Activated T-cell treated with anti-CD3 and anti-CD28 coated beads, Interleukin-2, amount 50 U/mL, for 24 hours (primary cell): ENCODE results near the gene SRP14.
"Not testable (repeated sequence)": the region's sequence is repeated elsewhere in the genome, so short reads cannot be mapped to it uniquely, and the experiment has no call there.

Source experiments
- DNase-seq: peaks from one replicate; pipeline ENCODE4 v3.0.0-alpha.2; 2020
- H3K27ac Mint-ChIP-seq: 2 replicates; pipeline ENCODE4 v1.8.0; 2020; ENCODE audit warnings: mild to moderate bottlenecking, mixed read lengths
- H3K27me3 Mint-ChIP-seq: 2 replicates; pipeline ENCODE4 v1.8.0; 2020; ENCODE audit warnings: mixed read lengths
- H3K36me3 Mint-ChIP-seq: 2 replicates; pipeline ENCODE4 v1.8.0; 2020; ENCODE audit warnings: low read depth, mixed read lengths
- H3K4me1 Mint-ChIP-seq: 2 replicates; pipeline ENCODE4 v1.8.0; 2020; ENCODE audit warnings: low read depth, mixed read lengths
- H3K4me3 Mint-ChIP-seq: 2 replicates; pipeline ENCODE4 v1.8.0; 2020; ENCODE audit warnings: mild to moderate bottlenecking, moderate library complexity, mixed read lengths
- H3K9me3 Mint-ChIP-seq: 2 replicates; pipeline ENCODE4 v1.8.0; 2020; ENCODE audit warnings: mixed read lengths

Gene SRP14, protein sequence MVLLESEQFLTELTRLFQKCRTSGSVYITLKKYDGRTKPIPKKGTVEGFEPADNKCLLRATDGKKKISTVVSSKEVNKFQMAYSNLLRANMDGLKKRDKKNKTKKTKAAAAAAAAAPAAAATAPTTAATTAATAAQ

DNA sequence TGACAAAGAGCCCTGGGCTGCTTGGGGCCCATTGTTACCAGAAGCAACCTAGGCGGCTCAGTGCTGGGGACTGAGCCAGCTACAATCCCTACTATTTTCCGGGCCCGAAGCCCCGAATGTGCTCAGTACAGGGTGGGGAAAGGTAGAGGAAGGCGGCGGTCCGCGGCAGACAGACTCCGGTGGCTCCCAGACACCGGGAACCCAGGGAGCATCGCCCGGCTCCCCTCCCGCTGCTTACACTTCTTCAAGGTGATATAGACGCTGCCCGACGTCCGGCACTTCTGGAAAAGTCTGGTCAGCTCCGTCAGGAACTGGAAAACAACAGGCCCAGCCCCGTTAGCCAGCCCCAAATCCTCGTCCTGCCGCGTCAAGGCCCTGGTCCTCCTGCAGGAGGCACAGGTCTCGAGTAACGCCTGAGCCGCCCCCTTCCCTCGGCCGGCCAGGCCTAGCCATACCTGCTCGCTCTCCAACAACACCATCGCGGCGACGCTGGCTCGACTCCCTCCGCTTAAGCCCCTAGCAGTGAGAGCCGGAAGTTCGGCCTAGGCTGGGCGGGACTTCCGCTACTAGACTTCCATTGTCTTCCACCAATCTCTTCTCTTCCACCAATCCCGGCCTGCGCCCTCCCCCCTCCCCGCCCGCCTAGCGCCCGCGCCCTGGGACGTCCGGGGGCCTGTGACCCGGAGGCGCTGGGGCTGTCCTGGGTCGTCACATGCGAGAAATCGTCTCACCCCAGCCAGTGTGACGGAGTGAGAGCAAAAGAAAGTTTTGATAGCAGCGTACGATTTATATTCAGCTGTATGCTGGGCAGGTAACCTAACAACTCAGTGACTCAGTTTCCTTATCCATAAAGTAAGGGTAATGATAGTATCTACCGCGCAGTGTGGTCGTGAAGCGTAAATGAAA is at the start of gene SRP14:
SRP14 (minus strand) TSS at position 544 of the 906 bp plus-strand sequence; CDS start at position 479, 65 bp downstream.
- DNase-seq, result peak; percentile 95
- Mint-ChIP-seq H3K4me1 (peaks cover 52% of the 10 kb centered on the region), H3K9me3 (no peaks in the 10 kb centered on the region), H3K4me3 (peak within 1 kb of the TSS; percentile 98), H3K36me3 (peaks cover 61% of the 10 kb centered on the region), H3K27ac (peak within 1 kb of the TSS; percentile 98), H3K27me3 (no peaks in the 10 kb centered on the region)

DNA sequence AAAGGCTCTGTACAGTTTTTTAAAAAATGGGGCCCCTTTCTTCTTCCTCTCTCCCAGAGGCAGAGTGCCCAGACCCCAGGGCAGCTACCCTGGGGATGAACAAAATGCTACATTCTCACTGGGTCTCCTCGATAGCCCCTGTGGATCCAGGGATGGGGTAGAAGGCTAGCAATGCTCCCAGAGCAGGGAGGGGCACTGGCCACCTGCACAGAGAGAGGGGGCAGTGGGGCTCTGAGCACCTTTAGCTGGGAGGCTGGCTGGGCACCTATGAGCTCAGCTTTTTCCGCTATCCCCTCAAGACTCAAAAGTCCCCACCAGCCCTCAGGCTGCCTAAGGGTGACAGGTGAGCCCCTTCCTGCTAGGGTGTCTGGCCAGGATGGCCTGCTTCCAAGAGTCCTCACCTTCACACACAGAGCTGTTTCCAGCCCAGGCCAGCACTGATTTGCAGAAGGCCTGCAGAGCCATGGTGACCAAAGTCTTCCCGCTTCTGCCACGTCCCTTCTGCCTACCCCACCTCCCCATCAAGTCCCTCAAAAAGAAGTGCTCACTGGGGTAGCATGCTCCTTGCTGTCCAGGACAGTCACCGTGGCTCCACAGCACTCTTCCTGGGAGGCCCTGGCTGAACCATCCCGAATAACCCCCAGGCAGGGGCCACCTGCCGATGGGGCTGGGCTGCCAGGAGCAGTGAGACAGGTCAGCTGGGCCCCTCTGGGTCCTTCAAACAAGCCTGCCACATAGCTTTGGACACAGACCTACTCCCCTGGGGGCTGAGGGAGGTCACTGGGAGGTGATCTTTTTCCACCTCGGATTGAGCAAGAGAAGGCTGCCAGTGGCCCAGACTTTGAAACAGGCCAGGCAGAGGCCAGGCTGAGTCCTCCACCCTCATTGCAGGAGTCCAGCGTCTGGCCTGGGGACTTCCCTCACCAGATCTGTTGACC is 49.3 kb upstream of the SRP14 start:
- peaks cover 8% of the 10 kb centered on the region for H3K4me1 Mint-ChIP-seq
- no peak overlapping the region for H3K4me3 Mint-ChIP-seq
- H3K27me3 Mint-ChIP-seq, result peaks cover 22% of the 10 kb centered on the region
- no peak for DNase-seq
- H3K9me3 Mint-ChIP-seq, result no peaks in the 10 kb centered on the region
- no peaks in the 10 kb centered on the region for H3K36me3 Mint-ChIP-seq
- H3K27ac Mint-ChIP-seq, result no peak overlapping the region

DNA sequence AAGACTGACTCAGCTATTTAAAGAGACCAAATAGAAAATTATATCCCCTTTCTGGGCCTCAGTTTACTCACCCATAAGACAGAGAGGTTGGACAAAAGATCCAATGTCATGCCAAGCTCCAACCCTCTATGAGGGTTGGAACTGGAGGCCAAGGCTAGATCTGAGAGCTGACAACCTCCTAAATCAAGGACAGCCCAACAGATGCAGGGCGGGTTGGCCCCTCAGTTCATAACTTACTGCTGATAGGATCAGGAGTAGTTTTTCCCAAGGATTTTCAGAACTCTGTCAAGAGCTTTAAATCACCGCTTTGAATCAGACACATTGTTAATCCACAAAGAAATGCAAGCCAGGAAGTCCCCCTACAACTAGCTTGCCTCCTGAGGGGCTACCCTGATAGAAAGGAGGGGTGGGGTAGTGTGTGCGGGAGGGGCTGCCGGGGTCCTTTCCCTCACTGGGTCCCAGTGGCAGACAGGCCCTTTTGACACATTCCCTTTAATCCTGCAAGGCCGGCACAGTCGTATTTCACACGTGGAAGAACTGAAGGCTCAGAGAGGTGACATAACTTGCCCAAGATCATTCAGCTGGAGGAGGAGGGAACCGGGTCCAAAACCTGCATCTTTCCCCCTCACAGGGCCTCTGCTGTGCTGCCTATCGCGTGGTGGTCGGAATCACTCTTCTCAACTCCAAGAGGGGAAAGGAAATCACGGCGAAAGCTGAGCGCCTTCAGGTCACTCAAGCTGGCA is 48.3 kb upstream of the SRP14 start:
- Mint-ChIP-seq H3K4me3 (no peak overlapping the region), H3K27ac (no peak overlapping the region), H3K27me3 (peaks cover 29% of the 10 kb centered on the region), H3K9me3 (no peaks in the 10 kb centered on the region), H3K4me1 (peaks cover 14% of the 10 kb centered on the region), H3K36me3 (no peaks in the 10 kb centered on the region)
- no peak for DNase-seq

DNA sequence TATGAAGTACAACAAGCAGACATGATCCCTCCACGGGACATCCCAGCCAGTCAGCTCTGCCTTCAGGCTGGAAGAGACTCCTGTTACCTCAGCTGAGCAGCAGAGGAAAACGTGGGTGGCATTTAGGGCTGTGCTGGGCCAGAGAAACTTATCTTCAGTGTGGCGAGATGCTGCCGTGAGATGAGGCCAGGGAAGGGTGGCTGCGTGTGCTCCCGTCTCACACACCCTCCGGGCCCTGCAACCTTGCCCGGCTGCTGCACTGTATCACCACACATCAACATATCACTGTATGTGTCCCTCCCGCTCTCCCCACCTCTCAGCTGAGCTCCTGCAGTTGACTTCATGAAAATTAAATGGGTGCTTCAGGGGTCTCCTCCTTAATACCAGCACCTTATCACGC is 46.3 kb upstream of the SRP14 start:
- H3K4me3 Mint-ChIP-seq, result no peak overlapping the region
- no peaks in the 10 kb centered on the region for H3K36me3 Mint-ChIP-seq
- no peak overlapping the region for H3K27ac Mint-ChIP-seq
- peaks cover 42% of the 10 kb centered on the region for H3K27me3 Mint-ChIP-seq
- no peaks in the 10 kb centered on the region for H3K9me3 Mint-ChIP-seq
- DNase-seq, result no peak
- peaks cover 32% of the 10 kb centered on the region for H3K4me1 Mint-ChIP-seq

DNA sequence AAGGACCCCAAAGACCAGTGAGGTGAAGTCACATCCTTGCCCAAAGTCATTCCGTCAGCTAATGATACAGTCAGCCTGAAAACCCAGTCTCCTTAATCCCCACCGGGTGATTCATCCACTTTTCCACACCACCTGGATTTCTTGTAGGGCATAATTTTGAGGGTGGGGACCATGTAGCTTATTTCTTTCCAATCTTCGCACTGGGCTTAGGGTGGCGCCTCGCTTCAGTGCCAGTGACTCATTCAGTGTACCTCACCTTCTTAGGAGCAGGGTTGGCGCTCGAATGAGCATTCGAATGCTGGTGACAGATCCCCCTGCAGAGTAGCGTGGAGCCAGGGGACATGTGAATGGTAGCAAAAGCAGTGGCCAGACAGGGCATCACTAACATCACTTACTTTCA is 45.7 kb upstream of the SRP14 start:
- Mint-ChIP-seq H3K4me3 (no peak overlapping the region), H3K27ac (no peak overlapping the region), H3K36me3 (no peaks in the 10 kb centered on the region), H3K9me3 (no peaks in the 10 kb centered on the region), H3K4me1 (peaks cover 35% of the 10 kb centered on the region), H3K27me3 (peaks cover 42% of the 10 kb centered on the region)
- no peak for DNase-seq

DNA sequence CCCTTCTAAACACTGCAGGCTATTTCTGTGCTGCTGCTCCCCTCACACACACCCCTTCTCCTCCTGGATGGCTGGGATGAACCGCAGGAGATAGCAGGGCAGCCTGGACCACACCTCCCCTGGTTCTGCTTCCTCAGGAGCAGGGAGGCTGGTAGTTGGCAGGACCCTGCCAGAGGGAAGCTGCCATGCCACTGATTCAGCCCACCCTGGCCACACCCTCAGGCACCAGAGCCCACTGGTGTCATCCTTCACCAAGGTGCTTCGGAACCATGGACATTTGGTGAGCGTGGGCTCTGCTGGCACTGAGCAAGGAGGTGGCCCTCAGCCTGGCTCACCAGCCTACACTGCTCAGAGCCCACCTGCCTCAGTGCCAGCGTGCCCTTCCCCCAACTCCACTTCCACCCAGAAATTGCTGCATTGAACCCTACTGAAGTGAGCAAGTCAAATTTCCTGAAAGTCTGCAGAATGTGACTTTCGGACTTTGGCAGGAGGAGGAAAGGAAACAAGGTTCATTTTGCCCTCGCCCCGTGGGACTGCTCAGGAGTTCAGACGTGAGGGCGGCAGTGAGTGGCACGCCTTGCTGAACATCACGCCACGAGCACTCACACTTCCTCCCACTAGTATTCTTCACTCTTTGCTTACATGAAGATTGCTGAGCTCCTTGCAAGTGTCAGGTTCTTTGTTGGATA is 43.4 kb upstream of the SRP14 start:
- H3K9me3 Mint-ChIP-seq, result no peaks in the 10 kb centered on the region
- no peak overlapping the region for H3K4me3 Mint-ChIP-seq
- DNase-seq, result no peak
- peak overlapping the region; percentile 17 for H3K27ac Mint-ChIP-seq
- H3K4me1 Mint-ChIP-seq, result peaks cover 35% of the 10 kb centered on the region
- H3K36me3 Mint-ChIP-seq, result no peaks in the 10 kb centered on the region
- H3K27me3 Mint-ChIP-seq, result peaks cover 42% of the 10 kb centered on the region

DNA sequence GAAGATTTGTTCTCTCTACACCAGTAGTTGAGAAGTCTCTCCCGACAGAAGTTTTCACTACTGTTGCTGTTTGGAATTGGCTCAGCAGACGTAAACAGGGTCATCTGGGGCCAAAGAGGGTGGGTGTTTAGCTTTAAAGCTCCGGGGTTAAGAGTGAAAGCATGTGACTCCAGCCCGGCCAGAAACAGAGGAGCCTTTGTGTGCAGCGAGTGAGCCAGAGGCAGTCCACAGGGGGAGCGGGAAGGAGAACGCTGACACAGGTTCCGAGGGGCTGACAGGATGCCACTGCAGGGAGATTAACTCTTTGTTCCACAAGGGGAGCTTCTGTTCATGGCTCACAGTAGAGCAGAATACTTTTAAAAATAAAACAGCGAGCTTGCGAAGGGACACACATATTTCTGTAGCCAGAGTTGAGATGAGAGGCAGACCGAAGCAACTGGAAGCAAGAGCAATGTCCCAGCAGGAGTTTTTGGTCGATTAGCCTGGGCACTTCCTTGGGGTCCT is 42.8 kb upstream of the SRP14 start:
- Mint-ChIP-seq H3K27ac (peak overlapping the region; percentile 31), H3K4me1 (peaks cover 35% of the 10 kb centered on the region), H3K9me3 (no peaks in the 10 kb centered on the region), H3K4me3 (peak overlapping the region; percentile 55), H3K27me3 (peaks cover 42% of the 10 kb centered on the region), H3K36me3 (no peaks in the 10 kb centered on the region)
- no peak for DNase-seq

DNA sequence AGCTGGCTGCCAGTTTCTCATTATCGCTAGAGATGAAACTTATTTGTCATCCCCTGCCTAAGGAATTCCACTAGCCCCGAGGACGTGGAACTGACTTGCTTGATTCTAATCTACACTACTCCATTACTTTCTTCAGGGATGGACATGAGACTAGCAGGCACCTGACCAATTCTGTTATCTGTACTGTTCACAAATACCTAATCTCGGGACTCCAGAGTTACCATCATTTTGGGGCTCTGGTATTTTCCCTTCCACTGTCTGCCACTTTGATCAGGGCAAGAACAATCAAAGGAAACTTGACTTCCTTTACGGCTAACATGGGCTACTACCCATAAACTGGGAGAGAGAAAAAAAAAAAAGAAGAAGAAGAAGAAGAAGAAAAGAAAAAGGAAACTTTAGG is 41.9 kb upstream of the SRP14 start:
- no peak for DNase-seq
- no peaks in the 10 kb centered on the region for H3K36me3 Mint-ChIP-seq
- H3K9me3 Mint-ChIP-seq, result no peaks in the 10 kb centered on the region
- H3K4me1 Mint-ChIP-seq, result peaks cover 35% of the 10 kb centered on the region
- H3K27ac Mint-ChIP-seq, result no peak overlapping the region
- H3K27me3 Mint-ChIP-seq, result peaks cover 42% of the 10 kb centered on the region
- H3K4me3 Mint-ChIP-seq, result no peak overlapping the region

DNA sequence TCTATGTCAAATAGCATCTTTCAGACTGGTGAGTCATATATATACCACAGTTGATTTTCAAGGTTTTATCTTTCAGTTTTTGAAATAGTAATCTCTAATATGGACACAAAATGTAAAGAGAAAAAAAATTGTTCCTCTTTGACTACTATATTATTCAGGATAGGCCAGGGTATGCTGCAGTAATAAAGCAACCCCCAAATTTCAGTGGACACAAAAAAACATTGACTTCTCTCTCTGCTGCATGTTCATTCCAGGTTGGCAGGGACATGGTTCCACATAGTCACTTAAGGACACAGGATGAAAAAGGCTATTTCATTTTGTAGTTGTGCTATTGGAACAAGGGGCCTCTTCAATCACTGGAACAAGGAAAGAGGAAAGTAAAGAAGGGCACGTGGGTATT is 41.1 kb upstream of the SRP14 start:
- H3K36me3 Mint-ChIP-seq, result no peaks in the 10 kb centered on the region
- peaks cover 31% of the 10 kb centered on the region for H3K4me1 Mint-ChIP-seq
- H3K4me3 Mint-ChIP-seq, result no peak overlapping the region
- no peak for DNase-seq
- no peak overlapping the region for H3K27ac Mint-ChIP-seq
- peaks cover 37% of the 10 kb centered on the region for H3K27me3 Mint-ChIP-seq
- H3K9me3 Mint-ChIP-seq, result no peaks in the 10 kb centered on the region

DNA sequence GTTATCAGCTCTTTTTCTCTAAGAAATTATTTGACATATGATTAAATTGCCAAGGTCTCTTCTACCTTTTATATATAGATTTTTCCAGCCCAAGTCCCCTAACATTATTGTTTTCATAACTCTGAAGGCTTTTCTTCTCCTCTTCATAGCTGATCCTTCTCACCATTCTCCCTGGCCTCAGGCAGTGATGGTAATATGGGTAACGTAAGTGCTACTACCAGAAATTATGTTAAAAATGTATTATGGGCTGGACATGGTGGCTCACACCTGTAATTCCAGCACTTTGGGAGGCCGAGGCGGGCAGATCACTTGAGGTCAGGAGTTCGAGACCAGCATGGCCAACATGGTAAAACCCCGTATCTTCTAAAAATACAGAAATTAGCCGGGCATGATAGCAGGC is 40.5 kb upstream of the SRP14 start:
- no peaks in the 10 kb centered on the region for H3K36me3 Mint-ChIP-seq
- no peak for DNase-seq
- peaks cover 29% of the 10 kb centered on the region for H3K4me1 Mint-ChIP-seq
- H3K4me3 Mint-ChIP-seq, result no peak overlapping the region
- H3K27ac Mint-ChIP-seq, result no peak overlapping the region
- no peaks in the 10 kb centered on the region for H3K9me3 Mint-ChIP-seq
- H3K27me3 Mint-ChIP-seq, result peaks cover 31% of the 10 kb centered on the region

DNA sequence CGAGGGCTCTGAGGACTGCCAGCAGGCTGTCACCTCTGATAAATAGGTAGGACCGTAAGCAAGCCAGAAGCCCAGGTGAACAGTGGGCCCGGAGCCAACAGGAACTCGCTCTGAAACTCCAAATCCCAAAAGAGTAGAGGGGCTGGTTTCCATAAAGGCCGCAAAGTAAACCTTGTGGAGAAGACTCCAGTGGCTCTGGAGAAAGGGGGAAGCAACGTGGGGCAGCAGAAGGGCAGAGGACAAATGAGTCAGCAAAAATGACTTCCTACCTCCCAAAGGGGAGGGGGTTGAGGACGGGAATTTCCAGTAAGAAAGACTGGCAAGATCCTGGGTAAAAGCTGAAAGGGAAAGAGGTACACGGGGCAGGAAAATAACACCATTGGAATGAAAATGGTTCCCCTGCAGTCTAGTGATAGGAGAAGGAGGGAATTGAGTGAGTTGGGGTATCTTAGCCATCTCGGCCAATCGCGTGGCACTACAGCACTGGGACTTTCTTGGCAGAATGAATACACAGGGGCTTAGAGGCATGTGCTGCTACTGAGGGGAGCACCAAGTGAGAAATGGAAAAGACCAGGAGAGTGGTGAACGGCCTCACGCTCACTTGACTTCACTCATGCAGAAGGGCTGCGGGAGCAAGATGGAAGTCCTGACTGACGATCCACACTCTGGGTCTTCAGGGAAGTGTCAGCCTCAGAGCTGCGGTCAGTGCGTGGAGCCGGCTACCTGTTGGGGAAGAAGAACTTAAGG is 36.5 kb upstream of the SRP14 start:
- no peak overlapping the region for H3K4me3 Mint-ChIP-seq
- DNase-seq, result no peak
- no peak overlapping the region for H3K27ac Mint-ChIP-seq
- peaks cover 18% of the 10 kb centered on the region for H3K4me1 Mint-ChIP-seq
- H3K27me3 Mint-ChIP-seq, result no peaks in the 10 kb centered on the region
- no peaks in the 10 kb centered on the region for H3K9me3 Mint-ChIP-seq
- no peaks in the 10 kb centered on the region for H3K36me3 Mint-ChIP-seq

DNA sequence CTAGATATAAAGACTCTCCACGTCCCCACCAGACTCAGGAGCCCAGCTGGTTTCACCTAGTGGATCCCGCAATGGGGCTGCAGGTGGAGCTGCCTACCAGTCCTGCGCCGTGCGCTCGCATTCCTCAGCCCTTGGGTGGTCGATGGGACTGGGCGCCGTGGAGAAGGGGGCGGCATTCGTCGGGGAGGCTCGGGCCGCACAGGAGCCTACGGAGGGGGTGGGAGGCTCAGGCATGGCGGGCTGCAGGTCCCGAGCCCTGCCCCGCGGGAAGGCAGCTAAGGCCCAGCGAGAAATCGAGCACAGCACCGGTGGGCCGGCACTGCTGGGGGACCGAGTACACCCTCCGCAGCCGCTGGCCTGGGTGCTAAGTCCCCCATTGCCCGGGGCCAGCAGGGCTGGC is 35.7 kb upstream of the SRP14 start:
- H3K4me3 Mint-ChIP-seq, H3K27me3 Mint-ChIP-seq, H3K27ac Mint-ChIP-seq, H3K9me3 Mint-ChIP-seq, H3K36me3 Mint-ChIP-seq, DNase-seq: not testable (repeated sequence)
- H3K4me1 Mint-ChIP-seq, result peaks cover 12% of the 10 kb centered on the region
